ENCODE results near the gene PLXDC1. TPM values are rescaled to one million over a fixed set of nuclear protein-coding genes. Genes with fewer than 3 reads are reported as not detected.

The PLXDC1 gene
- total and polyA plus RNA-seq, 2 of the 13 experiments (the other 11 are each of a cell fraction or from before 2014, with no cell fraction given) = not detected

DNA sequence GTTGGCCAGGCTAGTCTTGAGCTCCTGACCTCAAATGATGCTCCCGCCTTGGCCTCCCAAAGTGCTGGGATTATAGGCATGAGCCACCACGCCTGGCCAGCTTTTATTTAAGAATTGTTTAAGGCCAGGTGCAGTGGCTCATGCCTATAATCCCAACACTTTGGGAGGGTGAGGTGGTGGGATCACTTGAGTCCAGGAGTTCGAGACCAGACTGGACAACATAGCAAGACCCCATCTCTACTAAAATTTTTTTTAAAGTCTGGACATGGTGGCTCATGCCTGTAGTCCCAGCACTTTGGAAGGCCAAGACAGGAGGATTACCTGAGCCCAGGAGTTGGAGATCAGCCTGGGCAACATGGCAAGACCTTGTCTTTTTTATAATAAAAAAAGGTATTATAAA, 5.2 kb downstream of the PLXDC1 start:
- Histone ChIP-seq H3K9ac (ENCODE audit: insufficient read depth, low read depth, low read length) (no peak overlapping the region), H3K27ac (ENCODE audit: extremely low read length, insufficient read depth, low read length) (no peak overlapping the region), H3K4me2 (ENCODE audit: low read depth, low read length) (no peak overlapping the region), H3K9me3 (ENCODE audit: low read length) (no peaks in the 10 kb centered on the region), H3K4me1 (ENCODE audit: insufficient read depth, low read length) (no peaks in the 10 kb centered on the region), H3K4me3 (replicated peaks in 1 of 3; ENCODE audit: insufficient read depth in 1 of 3, low read depth in 2 of 3, low read length in 3 of 3) (no peak overlapping the region), H3K36me3 (replicated peaks in 1 of 2; ENCODE audit: control insufficient read depth in 1 of 2, insufficient read depth in 2 of 2, low read length in 2 of 2) (no peaks in the 10 kb centered on the region), H3K27me3 (ENCODE audit: control insufficient read depth in 1 of 2, insufficient read depth in 2 of 2, low read length in 2 of 2) (peaks cover 8 to 61% of the 10 kb centered on the region in 2 experiments; a peak in 4 of 5 replicates), H3K79me2 (ENCODE audit: insufficient read depth, low read length) (no peaks in the 10 kb centered on the region), H2AFZ (ENCODE audit: low read length) (no peak overlapping the region), H4K20me1 (ENCODE audit: insufficient read depth, low read length) (no peaks in the 10 kb centered on the region)
- BruUV-seq (replicated peaks) = no TSS peak
- in situ Hi-C loops (cut with HindIII; ENCODE audit: extremely low pct_ligation_motif_present, low pct_unique_long_range_greater_than_20kb) = no loop called here
- WGBS (ENCODE audit: low lambda C conversion rate) = 34% methylated on average over 3 of the region's 3 CpGs
- intact Hi-C loops (cut with micrococcal nuclease; ENCODE audit: unreplicated experiment) = no loop called here
- DNase-seq (ENCODE audit: low spot score) (no peak), ATAC-seq (no peak), FAIRE-seq (no peak)
- CTCF ChIA-PET (ENCODE audit: low intra/inter-chr PET ratio, low total read pairs) = no interaction called here
- POLR2A ChIA-PET = no interaction called here
- TF ChIP-seq ZNF121 (CRISPR knock-in tag; IDR thresholded peaks at IDR 0.05) (peak; percentile 71; the same call in 1 of the 2 replicates), TIGD3 (CRISPR knock-in tag; IDR thresholded peaks at IDR 0.05; ENCODE audit: borderline replicate concordance) (no peak)
- TF ChIP-seq, protein P1, sequence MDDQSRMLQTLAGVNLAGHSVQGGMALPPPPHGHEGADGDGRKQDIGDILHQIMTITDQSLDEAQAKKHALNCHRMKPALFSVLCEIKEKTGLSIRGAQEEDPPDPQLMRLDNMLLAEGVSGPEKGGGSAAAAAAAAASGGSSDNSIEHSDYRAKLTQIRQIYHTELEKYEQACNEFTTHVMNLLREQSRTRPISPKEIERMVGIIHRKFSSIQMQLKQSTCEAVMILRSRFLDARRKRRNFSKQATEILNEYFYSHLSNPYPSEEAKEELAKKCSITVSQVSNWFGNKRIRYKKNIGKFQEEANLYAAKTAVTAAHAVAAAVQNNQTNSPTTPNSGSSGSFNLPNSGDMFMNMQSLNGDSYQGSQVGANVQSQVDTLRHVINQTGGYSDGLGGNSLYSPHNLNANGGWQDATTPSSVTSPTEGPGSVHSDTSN (CRISPR knock-in tag; IDR thresholded peaks at IDR 0.05; ENCODE audit: borderline replicate concordance) = no peak

- 0% methylated on average over 1 of the region's 3 CpGs for WGBS (ENCODE audit: low lambda C conversion rate)
Observed at GRCh38 chr17:39145143-39145542, 6.3 kb downstream of the PLXDC1 start.

More at GRCh38 chr17:39145143-39145542, 6.3 kb downstream of the PLXDC1 start:
- H3K9me3 ChIP-seq (ENCODE audit: low read length) = no peaks in the 10 kb centered on the region
- H4K20me1 ChIP-seq (ENCODE audit: insufficient read depth, low read length) = no peaks in the 10 kb centered on the region
- TF ChIP-seq BRCA1 (CRISPR knock-in tag; IDR thresholded peaks at IDR 0.05) = no peak
- no peak for TF ChIP-seq KLF9 (CRISPR knock-in tag; IDR thresholded peaks at IDR 0.05; ENCODE audit: low read depth)
- peaks cover 4 to 51% of the 10 kb centered on the region in 2 experiments; a peak in 4 of 5 replicates for H3K27me3 ChIP-seq (ENCODE audit: control insufficient read depth in 1 of 2, insufficient read depth in 2 of 2, low read length in 2 of 2)
- ATAC-seq (no peak), DNase-seq (ENCODE audit: low spot score) (no peak), FAIRE-seq (no peak)
- no peak overlapping the region for H2AFZ ChIP-seq (ENCODE audit: low read length)
- ChIA-PET POLR2A (no interaction called here), CTCF (ENCODE audit: low intra/inter-chr PET ratio, low total read pairs) (no interaction called here)
- BruUV-seq (replicated peaks) = no TSS peak
- H3K4me2 ChIP-seq (ENCODE audit: low read depth, low read length) = no peak overlapping the region
- no peaks in the 10 kb centered on the region for H3K79me2 ChIP-seq (ENCODE audit: insufficient read depth, low read length)
- H3K9ac ChIP-seq (ENCODE audit: insufficient read depth, low read depth, low read length) = no peak overlapping the region
- H3K27ac ChIP-seq (ENCODE audit: extremely low read length, insufficient read depth, low read length) = no peak overlapping the region
- H3K4me1 ChIP-seq (ENCODE audit: insufficient read depth, low read length) = no peaks in the 10 kb centered on the region
- H3K4me3 ChIP-seq (replicated peaks in 1 of 3; ENCODE audit: insufficient read depth in 1 of 3, low read depth in 2 of 3, low read length in 3 of 3) = no peak overlapping the region
- no peaks in the 10 kb centered on the region for H3K36me3 ChIP-seq (replicated peaks in 1 of 2; ENCODE audit: control insufficient read depth in 1 of 2, insufficient read depth in 2 of 2, low read length in 2 of 2)
- in situ Hi-C loops (cut with HindIII; ENCODE audit: extremely low pct_ligation_motif_present, low pct_unique_long_range_greater_than_20kb) = no loop called here
- intact Hi-C loops (cut with micrococcal nuclease; ENCODE audit: unreplicated experiment) = no loop called here
